A673 (cell line): ENCODE data around the gene ELOVL5. TPM values are rescaled to one million over a fixed set of nuclear protein-coding genes. Genes with fewer than 3 reads are reported as not detected.

Experiments used
- BruUV-seq: library from RNA; stranded (reverse); fragments of 400-500 nt; replicated peaks from 2 replicates; lab custom pipeline; 2021; lab: Mats Ljungman, UMichigan
- CTCF ChIA-PET: fragments of 300-600 bp; sonication (Branson Sonifier 250); formaldehyde crosslinking; loops from one replicate; lab custom pipeline; 2022; ENCODE audit warnings: antibody characterized with exemption; lab: Charles Lee
- POLR2A ChIA-PET: fragments of 300-600 bp; sonication (Branson Sonifier 250); formaldehyde crosslinking; loops from one replicate; lab custom pipeline; 2022; ENCODE audit warnings: antibody characterized with exemption; ENCODE audit not compliant: low non-redundant PET; lab: Charles Lee
- DNase-seq: peaks from one replicate; pipeline ENCODE4 v3.0.0-alpha.2; 2015; ENCODE audit warnings: low spot score
- H3K27ac ChIP-seq: fragments of 200-600 bp; sonication (generic); 2 replicates; pipeline ENCODE4 v1.5.1; 2016; ENCODE audit warnings: mixed run types, low read depth, mild to moderate bottlenecking, mixed read lengths, antibody characterized with exemption, low read length; ENCODE audit not compliant: poor library complexity, severe bottlenecking
- H3K27me3 ChIP-seq: fragments of 200-600 bp; sonication (generic); replicated peaks from 2 replicates; pipeline ENCODE4 v1.6.1; 2017; ENCODE audit warnings: mixed run types, low read depth, mild to moderate bottlenecking, mixed read lengths, antibody characterized with exemption, low read length; ENCODE audit not compliant: insufficient read depth, poor library complexity
- H3K36me3 ChIP-seq: fragments of 200-600 bp; sonication (generic); 2 replicates; pipeline ENCODE4 v1.6.1; 2016; ENCODE audit warnings: mixed run types, mild to moderate bottlenecking, mixed read lengths, antibody characterized with exemption, low read length; ENCODE audit not compliant: insufficient read depth, poor library complexity, severe bottlenecking
- H3K4me1 ChIP-seq: fragments of 200-600 bp; sonication (generic); 2 replicates; pipeline ENCODE4 v1.6.1; 2017; ENCODE audit warnings: mixed run types, mild to moderate bottlenecking, mixed read lengths, antibody characterized with exemption, low read length; ENCODE audit not compliant: insufficient read depth, poor library complexity, severe bottlenecking
- H3K4me3 ChIP-seq: fragments of 200-600 bp; sonication (generic); 2 replicates; pipeline ENCODE4 v1.5.1; 2016; ENCODE audit warnings: low read depth, mixed run types, mild to moderate bottlenecking, mixed read lengths, low read length; ENCODE audit not compliant: poor library complexity, severe bottlenecking
- H3K9me3 ChIP-seq: fragments of 200-600 bp; sonication (generic); 2 replicates; pipeline ENCODE4 v1.6.1; 2016; ENCODE audit warnings: mixed run types, low read depth, mild to moderate bottlenecking, mixed read lengths, antibody characterized with exemption, low read length; ENCODE audit not compliant: poor library complexity, severe bottlenecking
- CTCF ChIP-seq: fragments of 300-800, 200-600 bp; sonication (generic); conservative IDR thresholded peaks from 2 replicates; pipeline ENCODE4 v1.5.1; 2017; ENCODE audit warnings: low read depth, mild to moderate bottlenecking, antibody characterized with exemption, low read length, moderate library complexity, mixed read lengths
- EZH2 ChIP-seq: fragments of 200-600 bp; sonication (generic); IDR thresholded peaks from 2 replicates; pipeline ENCODE4 v1.6.1; 2017; ENCODE audit warnings: borderline replicate concordance, low read depth, mild to moderate bottlenecking, mixed read lengths, antibody characterized with exemption, low read length; ENCODE audit not compliant: poor library complexity, severe bottlenecking
- intact Hi-C: fragments of 100-400 bp; cut with micrococcal nuclease; formaldehyde crosslinking; loops from one replicate; pipeline ENCODE4 v1.10.0; 2022; ENCODE audit not compliant: unreplicated experiment
- total RNA-seq: library from RNA; stranded (reverse); gene quantifications from 2 replicates; pipeline ENCODE4 v1.2.3, GENCODE V29; 2021

ELOVL5 gene
- total RNA-seq, 1 experiment from 2014 or later, result 98.5 TPM

GRCh38 chr6:53328375-53328774 lies 20.4 kb downstream of the ELOVL5 start:
- H3K27ac ChIP-seq, result no peak overlapping the region
- POLR2A ChIA-PET, result no interaction called here
- no peaks in the 10 kb centered on the region for H3K36me3 ChIP-seq
- CTCF ChIA-PET, result no interaction called here
- H3K4me3 ChIP-seq, result no peak overlapping the region
- H3K4me1 ChIP-seq, result no peaks in the 10 kb centered on the region
- TF ChIP-seq EZH2, result no peak
- no peak for TF ChIP-seq CTCF
- intact Hi-C loops, result no loop called here
- no peaks in the 10 kb centered on the region for H3K27me3 ChIP-seq
- DNase-seq, result no peak
- no TSS peak for BruUV-seq
- no peaks in the 10 kb centered on the region for H3K9me3 ChIP-seq

- POLR2A ChIA-PET, result no interaction called here
- H3K9me3 ChIP-seq, result no peaks in the 10 kb centered on the region
- BruUV-seq, result no TSS peak
- H3K4me1 ChIP-seq, result peaks cover 14% of the 10 kb centered on the region
- H3K4me3 ChIP-seq, result no peak overlapping the region
- DNase-seq, result no peak
- intact Hi-C loops, result no loop called here
- H3K27me3 ChIP-seq, result no peaks in the 10 kb centered on the region
- H3K27ac ChIP-seq, result no peak overlapping the region
- CTCF ChIA-PET, result no interaction called here
- TF ChIP-seq CTCF (no peak), EZH2 (no peak)
- no peaks in the 10 kb centered on the region for H3K36me3 ChIP-seq
Measured at GRCh38 chr6:53327017-53327395, 21.7 kb downstream of the ELOVL5 start.

GRCh38 chr6:53326372-53327016 lies 22.3 kb downstream of the ELOVL5 start:
- no TSS peak for BruUV-seq
- intact Hi-C loops, result no loop called here
- Histone ChIP-seq H3K4me3 (no peak overlapping the region), H3K27ac (no peak overlapping the region), H3K36me3 (no peaks in the 10 kb centered on the region), H3K9me3 (no peaks in the 10 kb centered on the region), H3K27me3 (no peaks in the 10 kb centered on the region), H3K4me1 (peaks cover 14% of the 10 kb centered on the region)
- POLR2A ChIA-PET, result no interaction called here
- CTCF ChIA-PET, result no interaction called here
- TF ChIP-seq CTCF (no peak), EZH2 (no peak)
- DNase-seq, result peak; percentile 38
